GM19099 (cell line): Measurements from ENCODE around the gene CLDN19.

ENCODE experiments used
- POLR2A ChIP-seq: IDR thresholded peaks from 3 replicates; pipeline ENCODE4 v1.6.1; 2011; ENCODE audit warnings: low read depth; ENCODE audit not compliant: insufficient read length; ENCODE audit errors: extremely low read depth

CLDN19 gene

GRCh38 chr1:42698081-42698813, 41.8 kb downstream of the CLDN19 start:
- no peak for TF ChIP-seq POLR2A

DNA sequence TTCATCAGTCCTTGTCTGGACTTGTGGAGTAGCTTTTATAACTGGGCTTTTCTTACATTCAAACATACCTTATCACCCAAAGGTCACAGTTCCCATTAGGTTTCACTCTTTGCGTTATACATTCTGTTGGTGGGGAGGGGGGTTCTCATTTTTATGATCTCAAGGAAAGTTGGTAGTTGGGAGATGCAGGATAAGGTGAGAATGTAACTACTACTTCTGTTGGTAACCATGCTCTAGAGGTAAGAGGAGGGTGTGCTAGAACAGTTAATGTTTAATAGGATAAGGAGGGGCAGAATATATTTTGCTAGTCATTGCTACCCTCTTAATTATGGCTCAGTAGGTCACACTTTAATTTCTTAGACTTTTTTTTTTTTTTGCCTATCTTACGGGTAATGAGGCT, 47.1 kb downstream of the CLDN19 start:
- TF ChIP-seq POLR2A = no peak

DNA sequence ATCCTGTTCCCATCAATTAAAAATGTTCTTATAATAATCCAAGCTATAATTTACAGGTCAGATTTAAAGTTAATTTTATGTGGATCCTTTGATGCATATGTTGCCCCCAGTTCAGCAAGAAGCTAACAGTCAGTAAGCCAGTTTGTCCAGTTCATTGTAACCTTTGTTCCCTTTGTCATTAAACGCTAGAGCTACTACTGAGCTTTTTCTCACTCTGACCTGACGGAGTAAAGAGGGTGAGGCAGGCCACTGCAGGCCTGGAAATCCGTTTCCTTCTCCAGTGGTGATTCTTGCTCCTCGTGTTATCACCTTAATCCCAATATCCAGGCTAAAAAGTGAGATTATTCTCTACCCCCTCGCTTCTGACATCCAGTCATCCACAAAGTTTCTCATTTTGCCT, 47.6 kb downstream of the CLDN19 start:
- TF ChIP-seq POLR2A = no peak

GRCh38 chr1:42691157-42691498, 48.9 kb downstream of the CLDN19 start:
- no peak for TF ChIP-seq POLR2A

- no peak for TF ChIP-seq POLR2A
Observed at GRCh38 chr1:42690477-42691156, 49.4 kb downstream of the CLDN19 start.

- TF ChIP-seq POLR2A = no peak
Observed at GRCh38 chr1:42689912-42690311, 50.1 kb downstream of the CLDN19 start.

DNA sequence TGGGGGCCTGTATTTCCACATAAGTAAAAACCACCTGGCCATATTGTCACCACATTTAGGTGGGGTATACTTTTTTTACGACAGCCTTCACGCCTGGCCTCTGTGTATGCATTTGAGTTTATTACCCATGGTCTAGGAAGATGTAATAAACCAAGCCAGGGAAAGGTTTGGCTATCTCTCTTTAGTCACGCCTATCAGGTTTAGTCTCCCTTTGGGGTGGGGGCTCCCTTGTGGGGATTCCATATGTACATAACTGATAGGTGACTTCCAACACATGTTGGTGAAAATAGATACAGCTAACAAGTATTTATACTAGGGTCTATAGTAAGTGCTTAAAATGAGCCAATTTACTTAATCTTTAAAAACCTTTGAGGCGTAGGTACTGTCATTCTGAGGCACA, 53.6 kb downstream of the CLDN19 start:
- no peak for TF ChIP-seq POLR2A

DNA sequence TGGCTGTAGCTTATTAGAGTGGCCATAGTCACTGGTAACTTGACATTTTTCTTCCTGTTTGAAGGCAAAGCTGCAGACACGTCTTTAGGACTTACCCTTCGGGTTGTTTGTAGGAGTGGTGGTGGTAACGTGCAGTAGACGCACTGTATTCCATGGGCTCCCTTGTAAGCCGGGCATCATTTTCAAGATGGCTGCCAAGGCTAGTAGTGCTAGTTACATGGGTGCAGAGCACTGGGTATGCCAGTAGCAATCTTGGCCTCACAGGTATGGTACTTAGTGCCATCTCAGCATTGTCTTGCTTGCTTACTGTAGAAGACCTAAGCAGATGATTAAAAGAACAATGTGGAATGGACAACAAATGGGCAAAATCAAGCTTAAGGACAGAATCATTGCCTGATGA, 55.9 kb downstream of the CLDN19 start:
- no peak for TF ChIP-seq POLR2A
